ENCODE data around the gene AGK. TPM values are rescaled to one million over a fixed set of nuclear protein-coding genes. Genes with fewer than 3 reads are reported as not detected.

Gene AGK
- total and polyA plus RNA-seq, 2 experiments from 2014 or later, result 21.9 to 37.9 TPM

- TF ChIP-seq CTCF (conservative IDR thresholded peaks at IDR 0.05; ENCODE audit: low read depth in 2 of 2), result no peak
These were observed 41.9 kb downstream of the AGK start (continued) for GRCh38 chr7:141593134-141593533.

GRCh38 chr7:141597966-141598365 lies 46.8 kb downstream of the AGK start:
- no peak for DNase-seq (ENCODE audit: low spot score)
- Histone ChIP-seq H3K4me2 (no peak overlapping the region), H3K36me3 (ENCODE audit: insufficient read depth) (peaks cover 6% of the 10 kb centered on the region), H4K20me1 (replicated peaks; ENCODE audit: insufficient read depth) (no peaks in the 10 kb centered on the region), H3K79me2 (replicated peaks; ENCODE audit: insufficient read depth) (no peaks in the 10 kb centered on the region), H3K4me1 (ENCODE audit: insufficient read depth) (0 out of 2 replicates have a peak, but pooled peaks cover 6% of the 10 kb centered on the region), H3K9me2 (ENCODE audit: insufficient read depth) (no peaks in the 10 kb centered on the region), H3K4me3 (no peak overlapping the region), H2AFZ (no peak overlapping the region), H3K27ac (ENCODE audit: low read depth) (no peak overlapping the region), H3K27me3 (ENCODE audit: insufficient read depth) (no peaks in the 10 kb centered on the region), H3F3A (replicated peaks; ENCODE audit: low read depth) (no peaks in the 10 kb centered on the region)
- TF ChIP-seq ZNF114 (CRISPR knock-in tag; IDR thresholded peaks at IDR 0.05), result no peak
- TF ChIP-seq CREB1 (CRISPR knock-in tag; IDR thresholded peaks at IDR 0.05; ENCODE audit: low read depth), result no peak
- TF ChIP-seq POLR2AphosphoS5 (IDR thresholded peaks at IDR 0.05; ENCODE audit: low read depth), result no peak
- TF ChIP-seq ZNF331 (CRISPR knock-in tag; IDR thresholded peaks at IDR 0.05; ENCODE audit: low read depth), result no peak
- TF ChIP-seq STAT1 (IDR thresholded peaks at IDR 0.05; ENCODE audit: unreplicated experiment), result no peak
- no peak for TF ChIP-seq REST (IDR thresholded peaks at IDR 0.05; ENCODE audit: unreplicated experiment)
- TF ChIP-seq JUNB (IDR thresholded peaks at IDR 0.05; ENCODE audit: unreplicated experiment), result no peak
- TF ChIP-seq ZNF462 (CRISPR knock-in tag; IDR thresholded peaks at IDR 0.05), result no peak
- no peak for TF ChIP-seq ETS1 (IDR thresholded peaks at IDR 0.05)
- TF ChIP-seq EZH2 (IDR thresholded peaks at IDR 0.05; ENCODE audit: low read depth, unreplicated experiment), result no peak
- Mint-ChIP-seq H3K9me3 (no peaks in the 10 kb centered on the region; the same call in 2 of the 3 replicates), H3K27ac (no peak overlapping the region), H3K27me3 (ENCODE audit: insufficient read depth, low read depth, poor library complexity) (no peaks in the 10 kb centered on the region), H3K4me3 (no peak overlapping the region), H3K36me3 (ENCODE audit: low read depth) (peaks cover 33% of the 10 kb centered on the region; the same call in 2 of the 3 replicates), H3K4me1 (peaks cover 13% of the 10 kb centered on the region; the same call in 2 of the 3 replicates)
- no peak for ATAC-seq
